K562 (cell line): ENCODE measurements around the gene FUT8. TPM values are rescaled to one million over a fixed set of nuclear protein-coding genes. Genes with fewer than 3 reads are reported as not detected.
"Not testable (repeated sequence)": the region's sequence is repeated elsewhere in the genome, so short reads cannot be mapped to it uniquely, and the experiment has no call there.

ENCODE experiments used
- ATAC-seq: fragments of 200-7000 bp; cut with Tn5 transposase; 3 replicates; pipeline ENCODE4 v1.9.1; 2020; ENCODE audit warnings: moderate library complexity
- BruUV-seq: library from RNA; stranded (reverse); fragments of 400-500 nt; replicated peaks from 2 replicates; lab custom pipeline; 2021; lab: Mats Ljungman, UMichigan
- CTCF ChIA-PET: fragments of 300-600 bp; formaldehyde crosslinking; extraction: SDS; loops from one replicate; lab custom pipeline; 2021; ENCODE audit warnings: low intra/inter-chr PET ratio; lab: Yijun Ruan, JAX
- POLR2A ChIA-PET: fragments of 300-600, 350-650 bp; sonication (Branson Sonifier 250); formaldehyde crosslinking; extraction: SDS; loops from one replicate; lab custom pipeline; 2021; ENCODE audit warnings: antibody characterized with exemption, inconsistent platforms; lab: Yijun Ruan, JAX
- DNase-seq, 4 experiments: peaks; one replicate each; pipeline versions ENCODE4 v3.0.0 to v3.0.0-alpha.2; 2011 to 2018; ENCODE audit warnings: low spot score in 3 of 4, mixed read lengths in 3 of 4; ENCODE audit errors: extremely low read depth in 1 of 4
- FAIRE-seq: peaks from 2 replicates; lab custom pipeline; 2011; peaks lifted over from hg19 to GRCh38; lab: Jason Lieb, UNC
- H2AFZ ChIP-seq: 2 replicates; pipeline ENCODE4 v1.6.0; 2011; ENCODE audit warnings: low read depth, low read length, control low read depth, inconsistent platforms
- H3K27ac ChIP-seq: fragments of 200-600 bp; 3 replicates; pipeline ENCODE4 v1.8.0; 2011; ENCODE audit warnings: low read depth, mild to moderate bottlenecking, control low read depth, inconsistent platforms, low read length, moderate library complexity, mixed read lengths; ENCODE audit errors: extremely low read depth
- H3K27me3 ChIP-seq, 2 experiments: fragments of 300-600 bp in 1 of 2; 2 replicates in 1 of 2; 3 replicates in 1 of 2; pipeline versions ENCODE4 v1.6.0 to v1.8.0; 2011; ENCODE audit warnings: inconsistent platforms in 2 of 2, low read length in 2 of 2, mild to moderate bottlenecking in 1 of 2, mixed read lengths in 1 of 2, moderate library complexity in 1 of 2; ENCODE audit not compliant: control insufficient read depth in 2 of 2, insufficient read depth in 2 of 2
- H3K36me3 ChIP-seq: fragments of 300-600 bp; 3 replicates; pipeline ENCODE4 v1.8.0; 2011; ENCODE audit warnings: mild to moderate bottlenecking, low read length, inconsistent platforms; ENCODE audit not compliant: control insufficient read depth, insufficient read depth
- H3K4me1 ChIP-seq, 2 experiments: fragments of 200-600 bp in 1 of 2; replicated peaks in 1 of 2; 2 replicates in 1 of 2; 3 replicates in 1 of 2; pipeline versions ENCODE4 v1.5.1 to v1.8.0; 2011; ENCODE audit warnings: inconsistent platforms in 2 of 2, low read length in 2 of 2, mild to moderate bottlenecking in 1 of 2, mixed read lengths in 1 of 2, moderate library complexity in 1 of 2; ENCODE audit not compliant: control insufficient read depth in 2 of 2, insufficient read depth in 2 of 2
- H3K4me2 ChIP-seq: 2 replicates; pipeline ENCODE4 v1.6.1; 2011; ENCODE audit warnings: low read length, control low read depth, inconsistent platforms, mixed read lengths; ENCODE audit not compliant: insufficient read depth
- H3K4me3 ChIP-seq: fragments of 200-600 bp; sonication (generic), shearing (Covaris generic); 2 replicates; pipeline ENCODE4 v1.5.1; 2016; ENCODE audit warnings: control low read depth, inconsistent platforms
- H3K79me2 ChIP-seq: fragments of 200-600 bp; 3 replicates; pipeline ENCODE4 v1.8.0; 2011; ENCODE audit warnings: low read length, inconsistent platforms; ENCODE audit not compliant: control insufficient read depth, insufficient read depth
- H3K9ac ChIP-seq, 2 experiments: 2 replicates each; pipeline versions ENCODE4 v1.6.0 to v1.6.1; 2011; ENCODE audit warnings: low read depth in 2 of 2, low read length in 2 of 2, control low read depth in 1 of 2, inconsistent platforms in 1 of 2, mild to moderate bottlenecking in 1 of 2, mixed read lengths in 1 of 2; ENCODE audit not compliant: insufficient read depth in 1 of 2
- H3K9me1 ChIP-seq: one replicate; pipeline ENCODE4 v1.6.0; 2011; ENCODE audit warnings: inconsistent platforms, mild to moderate bottlenecking, low read length, moderate library complexity; ENCODE audit not compliant: control insufficient read depth, insufficient read depth
- H3K9me3 ChIP-seq: replicated peaks from 2 replicates; pipeline ENCODE4 v1.5.1; 2011; ENCODE audit warnings: low read depth, low read length, inconsistent platforms; ENCODE audit not compliant: control insufficient read depth, insufficient read depth
- H4K20me1 ChIP-seq: replicated peaks from 2 replicates; pipeline ENCODE4 v1.6.1; 2011; ENCODE audit warnings: low read length, inconsistent platforms, mixed read lengths; ENCODE audit not compliant: control insufficient read depth, insufficient read depth
- E2F6 ChIP-seq, 2 experiments: IDR thresholded peaks; 2 replicates each; pipeline ENCODE4 v1.6.1; 2011; ENCODE audit warnings: borderline replicate concordance in 1 of 2, control low read depth in 1 of 2, low read depth in 1 of 2, low read length in 1 of 2, mild to moderate bottlenecking in 1 of 2, mixed read lengths in 1 of 2, moderate library complexity in 1 of 2; ENCODE audit not compliant: insufficient read depth in 1 of 2, insufficient read length in 1 of 2, poor library complexity in 1 of 2, severe bottlenecking in 1 of 2; ENCODE audit errors: extremely low read depth in 1 of 2
- ETV5 ChIP-seq: sonication (generic); formaldehyde crosslinking; IDR thresholded peaks from 2 replicates; pipeline ENCODE4 v1.4.0; 2020; ENCODE audit warnings: low read depth, mild to moderate bottlenecking, missing genetic modification reagents
- GABPA ChIP-seq: fragments of 200-800 bp; sonication (Bioruptor generic); conservative IDR thresholded peaks from 2 replicates; pipeline ENCODE4 v1.6.1; 2016; ENCODE audit warnings: low read depth, missing genetic modification characterization, missing compliant biosample characterization
- SRSF1 ChIP-seq: fragments of 200-400 bp; formaldehyde crosslinking; IDR thresholded peaks from 2 replicates; pipeline ENCODE4 v1.6.1; 2017; ENCODE audit warnings: mild to moderate bottlenecking, low read depth, low read length, moderate library complexity
- ZFP1 ChIP-seq: fragments of 450-650 bp; formaldehyde crosslinking; IDR thresholded peaks from 2 replicates; pipeline ENCODE4 v1.4.0; 2020; ENCODE audit warnings: mild to moderate bottlenecking, mixed read lengths
- ZNF175 ChIP-seq: fragments of 200-800 bp; sonication (Bioruptor generic); IDR thresholded peaks from 2 replicates; pipeline ENCODE4 v1.6.1; 2016; ENCODE audit warnings: low read depth, mild to moderate bottlenecking, missing genetic modification characterization, missing compliant biosample characterization
- ZNF398 ChIP-seq: fragments of 250-450 bp; sonication (Bioruptor Pico); IDR thresholded peaks from 2 replicates; pipeline ENCODE4 v1.8.0; 2021; ENCODE audit warnings: moderate library complexity, mild to moderate bottlenecking, inconsistent platforms
- ZNF551 ChIP-seq: fragments of 250-450 bp; sonication (Bioruptor Pico); IDR thresholded peaks from 2 replicates; pipeline ENCODE4 v1.5.0; 2021; ENCODE audit warnings: mild to moderate bottlenecking, moderate library complexity
- WGBS: fragments of 100-300 bp; shearing (Covaris generic); methylation state at CpG from one replicate; pipeline ENCODE4 v1.1.6; 2016; ENCODE audit warnings: low coverage, mixed read lengths; ENCODE audit not compliant: insufficient coverage; ENCODE audit errors: missing lambda C conversion rate; 5-methylcytosine and 5-hydroxymethylcytosine counted together
- in situ Hi-C: fragments of 300-500 bp; cut with MboI; formaldehyde crosslinking; loops from 4 replicates; pipeline ENCODE4 v1.15.0; 2018; ENCODE audit warnings: inconsistent platforms, mixed read lengths
- intact Hi-C: fragments of 100-400 bp; cut with micrococcal nuclease; formaldehyde crosslinking; loops from 2 replicates; pipeline ENCODE4 v1.14.2; 2022
- polyA plus RNA-seq, 8 experiments: library from polyadenylated mRNA; depleted of rRNA in 4 of 8; stranded (reverse) in 5 of 8; unstranded in 3 of 8; fragments of >200 nt; fragmentation: Nextera tagmentation in 2 of 8; fragmentation: Illumina TruSeq in 1 of 8; extraction: Ambion mirVana in 2 of 8; extraction: Trizol in 1 of 8; gene quantifications; 2 replicates each; pipeline versions ENCODE4 v1.2.1 to v1.2.3, GENCODE V29; 2011 to 2014; ENCODE audit warnings: inconsistent platforms in 1 of 8, missing spikeins in 1 of 8
- total RNA-seq, 7 experiments: library from RNA; depleted of rRNA in 6 of 7; stranded (reverse); fragments of >200 nt in 6 of 7; fragmentation: Illumina TruSeq in 2 of 7; extraction: Trizol in 2 of 7; gene quantifications; 2 replicates each; pipeline versions ENCODE4 v1.2.1 to v1.2.3, GENCODE V29; 2011 to 2021; ENCODE audit warnings: low replicate concordance in 1 of 7

Gene FUT8
- total and polyA plus RNA-seq, 9 of the 15 experiments (the other 6 are each of a cell fraction or from before 2014, with no cell fraction given): 4.1 to 15.2 (median 7.8) TPM

- no peak for TF ChIP-seq ETV5 (CRISPR knock-in tag)
- TF ChIP-seq GABPA (tag): no peak
- no peak for TF ChIP-seq ZFP1 (CRISPR knock-in tag)
- TF ChIP-seq ZNF175: no peak
- no peak for TF ChIP-seq SRSF1
- no peak for TF ChIP-seq ZNF551 (CRISPR knock-in tag)
- no peak for TF ChIP-seq ZNF398 (CRISPR knock-in tag)
- no peak for TF ChIP-seq E2F6 (IDR thresholded peaks at IDR 0.05; ENCODE audit: borderline replicate concordance in 1 of 2, extremely low read depth in 1 of 2, insufficient read depth in 1 of 2, insufficient read length in 1 of 2, low read depth in 1 of 2, low read length in 1 of 2, poor library complexity in 1 of 2, severe bottlenecking in 1 of 2)
These were observed 297.0 kb downstream of the FUT8 start (continued) for GRCh38 chr14:65709576-65709975.

DNA sequence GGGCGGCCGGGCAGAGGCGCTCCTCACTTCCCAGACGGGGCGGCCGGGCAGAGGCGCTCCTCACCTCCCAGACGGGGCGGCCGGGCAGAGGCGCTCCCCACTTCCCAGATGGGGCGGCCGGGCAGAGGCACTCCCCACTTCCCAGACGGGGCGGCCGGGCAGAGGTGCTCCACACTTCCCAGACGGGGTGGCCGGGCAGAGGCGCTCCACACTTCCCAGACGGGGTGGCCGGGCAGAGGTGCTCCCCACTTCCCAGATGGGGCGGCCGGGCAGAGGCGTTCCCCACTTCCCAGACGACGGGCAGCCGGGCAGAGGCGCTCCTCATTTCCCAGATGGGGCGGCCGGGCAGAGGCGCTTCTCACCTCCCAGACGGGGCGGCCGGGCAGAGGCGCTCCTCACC is 304.3 kb downstream of the FUT8 start:
- H3K36me3 ChIP-seq, H3K9me1 ChIP-seq, in situ Hi-C loops, FAIRE-seq, ATAC-seq, H3K9me3 ChIP-seq, H3K79me2 ChIP-seq, CTCF ChIA-PET, H3K9ac ChIP-seq, POLR2A ChIA-PET, DNase-seq, H3K4me1 ChIP-seq, intact Hi-C loops, H3K4me2 ChIP-seq, BruUV-seq, H2AFZ ChIP-seq, H3K27me3 ChIP-seq, H3K27ac ChIP-seq, H4K20me1 ChIP-seq, H3K4me3 ChIP-seq: not testable (repeated sequence)
- WGBS: no CpG with 5 or more reads among the region's 35 CpGs

- H3K27me3 ChIP-seq, H3K9me3 ChIP-seq, in situ Hi-C loops, CTCF ChIA-PET, H3K4me2 ChIP-seq, POLR2A ChIA-PET, H2AFZ ChIP-seq, H4K20me1 ChIP-seq, H3K4me1 ChIP-seq, intact Hi-C loops, DNase-seq, H3K9ac ChIP-seq, H3K9me1 ChIP-seq, H3K36me3 ChIP-seq, H3K27ac ChIP-seq, H3K4me3 ChIP-seq, BruUV-seq, H3K79me2 ChIP-seq, ATAC-seq, FAIRE-seq: not testable (repeated sequence)
- WGBS: 59% methylated on average over 5 of the region's 29 CpGs
These were observed 304.9 kb downstream of the FUT8 start for GRCh38 chr14:65717384-65717915.
